Endothelial cell of umbilical vein (primary cell): ENCODE measurements around the gene NFATC2.

Experiments
- EZH2 ChIP-seq: IDR thresholded peaks from 2 replicates; pipeline ENCODE4 v1.6.1; 2012; ENCODE audit warnings: borderline replicate concordance, low read depth, mild to moderate bottlenecking, moderate library complexity, low read length, inconsistent platforms; ENCODE audit not compliant: severe bottlenecking
- JUN ChIP-seq: IDR thresholded peaks from 2 replicates; pipeline ENCODE4 v1.6.1; 2011; ENCODE audit warnings: borderline replicate concordance, low read depth; ENCODE audit not compliant: insufficient read length, insufficient read depth
- POLR2A ChIP-seq: IDR thresholded peaks from 2 replicates; pipeline ENCODE4 v1.6.1; 2012; ENCODE audit warnings: low read depth, mild to moderate bottlenecking, control low read depth, low read length
- TF ChIP-seq, protein P1 (sequence below), 2 donors: IDR thresholded peaks; 1 replicate in 1 of 2; 2 replicates in 1 of 2; pipeline ENCODE4 v1.5.1; 2011; ENCODE audit warnings: low read length in 2 of 2, mild to moderate bottlenecking in 2 of 2, moderate library complexity in 2 of 2, control low read depth in 1 of 2, inconsistent platforms in 1 of 2, low read depth in 1 of 2; ENCODE audit not compliant: insufficient read depth in 1 of 2; ENCODE audit errors: extremely low read depth in 1 of 2

DNA sequence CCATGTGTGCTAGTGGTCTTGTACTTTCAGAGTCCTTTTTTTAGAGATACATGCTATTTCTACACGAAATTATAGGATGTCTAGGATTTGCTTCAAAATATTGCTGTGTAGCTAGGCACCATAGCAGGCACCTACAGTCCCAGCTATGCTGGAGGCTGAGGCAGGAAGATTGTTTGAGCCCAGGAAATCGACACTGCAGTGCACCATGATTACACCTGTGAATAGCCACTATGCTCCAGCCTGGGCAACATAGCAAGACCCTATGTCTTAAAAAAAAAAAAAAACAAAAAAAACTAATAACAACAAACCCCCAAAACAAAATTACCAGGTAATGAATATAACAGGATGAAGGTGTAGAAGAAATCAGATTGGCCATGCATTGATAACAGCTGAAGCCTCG lies 121.7 kb downstream of the NFATC2 start:
- TF ChIP-seq, protein P1, sequence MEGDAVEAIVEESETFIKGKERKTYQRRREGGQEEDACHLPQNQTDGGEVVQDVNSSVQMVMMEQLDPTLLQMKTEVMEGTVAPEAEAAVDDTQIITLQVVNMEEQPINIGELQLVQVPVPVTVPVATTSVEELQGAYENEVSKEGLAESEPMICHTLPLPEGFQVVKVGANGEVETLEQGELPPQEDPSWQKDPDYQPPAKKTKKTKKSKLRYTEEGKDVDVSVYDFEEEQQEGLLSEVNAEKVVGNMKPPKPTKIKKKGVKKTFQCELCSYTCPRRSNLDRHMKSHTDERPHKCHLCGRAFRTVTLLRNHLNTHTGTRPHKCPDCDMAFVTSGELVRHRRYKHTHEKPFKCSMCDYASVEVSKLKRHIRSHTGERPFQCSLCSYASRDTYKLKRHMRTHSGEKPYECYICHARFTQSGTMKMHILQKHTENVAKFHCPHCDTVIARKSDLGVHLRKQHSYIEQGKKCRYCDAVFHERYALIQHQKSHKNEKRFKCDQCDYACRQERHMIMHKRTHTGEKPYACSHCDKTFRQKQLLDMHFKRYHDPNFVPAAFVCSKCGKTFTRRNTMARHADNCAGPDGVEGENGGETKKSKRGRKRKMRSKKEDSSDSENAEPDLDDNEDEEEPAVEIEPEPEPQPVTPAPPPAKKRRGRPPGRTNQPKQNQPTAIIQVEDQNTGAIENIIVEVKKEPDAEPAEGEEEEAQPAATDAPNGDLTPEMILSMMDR (IDR thresholded peaks at IDR 0.05; ENCODE audit: extremely low read depth in 1 of 2, insufficient read depth in 1 of 2, low read depth in 1 of 2, low read length in 2 of 2) = no peak
- TF ChIP-seq POLR2A (no peak), EZH2 (no peak), JUN (no peak)
